ENCODE data around the gene ACSM5.
"Not testable (repeated sequence)": the region's sequence is repeated elsewhere in the genome, so short reads cannot be mapped to it uniquely, and the experiment has no call there.

DNA sequence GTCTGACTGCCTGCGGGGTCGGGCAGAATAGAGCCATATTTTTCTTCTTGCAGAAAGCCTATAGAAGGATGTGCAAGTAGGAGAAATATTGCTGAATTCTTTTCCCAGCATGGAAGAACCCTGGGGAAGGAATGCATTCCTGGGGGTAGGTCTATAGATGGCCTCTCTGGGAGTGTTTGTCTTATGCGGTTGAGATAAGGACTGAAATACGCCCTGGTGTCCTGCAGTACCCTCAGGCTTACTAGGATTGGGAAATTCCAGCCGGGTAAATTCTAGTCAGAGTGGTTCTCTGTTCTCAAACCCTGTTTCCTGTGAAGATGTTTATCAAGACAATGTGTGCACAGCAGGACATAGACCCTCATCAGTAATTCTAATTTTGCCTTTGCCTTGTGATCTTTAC is 44.3 kb downstream of the ACSM5 start:
- TF ChIP-seq CSDC2 (CRISPR knock-in tag; IDR thresholded peaks at IDR 0.05); BACH2 (CRISPR knock-in tag; IDR thresholded peaks at IDR 0.05; ENCODE audit: borderline replicate concordance); ZNF8 (CRISPR knock-in tag; IDR thresholded peaks at IDR 0.05): not testable (repeated sequence)
- TF ChIP-seq, protein P1, sequence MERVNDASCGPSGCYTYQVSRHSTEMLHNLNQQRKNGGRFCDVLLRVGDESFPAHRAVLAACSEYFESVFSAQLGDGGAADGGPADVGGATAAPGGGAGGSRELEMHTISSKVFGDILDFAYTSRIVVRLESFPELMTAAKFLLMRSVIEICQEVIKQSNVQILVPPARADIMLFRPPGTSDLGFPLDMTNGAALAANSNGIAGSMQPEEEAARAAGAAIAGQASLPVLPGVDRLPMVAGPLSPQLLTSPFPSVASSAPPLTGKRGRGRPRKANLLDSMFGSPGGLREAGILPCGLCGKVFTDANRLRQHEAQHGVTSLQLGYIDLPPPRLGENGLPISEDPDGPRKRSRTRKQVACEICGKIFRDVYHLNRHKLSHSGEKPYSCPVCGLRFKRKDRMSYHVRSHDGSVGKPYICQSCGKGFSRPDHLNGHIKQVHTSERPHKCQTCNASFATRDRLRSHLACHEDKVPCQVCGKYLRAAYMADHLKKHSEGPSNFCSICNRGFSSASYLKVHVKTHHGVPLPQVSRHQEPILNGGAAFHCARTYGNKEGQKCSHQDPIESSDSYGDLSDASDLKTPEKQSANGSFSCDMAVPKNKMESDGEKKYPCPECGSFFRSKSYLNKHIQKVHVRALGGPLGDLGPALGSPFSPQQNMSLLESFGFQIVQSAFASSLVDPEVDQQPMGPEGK (CRISPR knock-in tag; IDR thresholded peaks at IDR 0.05; ENCODE audit: borderline replicate concordance): not testable (repeated sequence)

Measured in SK-N-SH treated with all-trans-retinoic acid at 6 μM for 48 hours (cell line).